ENCODE measurements around the gene MRM1.

Gene MRM1

GRCh38 chr17:36629252-36629847 is 28.0 kb downstream of the MRM1 start:
- DNase-seq (ENCODE audit: low read depth in 2 of 3, low spot score in 1 of 3) = peak; percentile 57 to 87 (median 71)

- no peak for DNase-seq (ENCODE audit: low read depth in 2 of 3, low spot score in 1 of 3)
Measured at GRCh38 chr17:36629970-36630502, 28.7 kb downstream of the MRM1 start.

- DNase-seq (ENCODE audit: low read depth in 2 of 3, low spot score in 1 of 3) = no peak
Measured at GRCh38 chr17:36631022-36631421, 29.6 kb downstream of the MRM1 start.

GRCh38 chr17:36632916-36633771 is 31.8 kb downstream of the MRM1 start:
- DNase-seq (ENCODE audit: low read depth in 2 of 3, low spot score in 1 of 3) = no peak

- DNase-seq (ENCODE audit: low read depth in 2 of 3, low spot score in 1 of 3) = no peak
Measured at GRCh38 chr17:36640346-36640745, 39.0 kb downstream of the MRM1 start.

GRCh38 chr17:36640836-36641235 is 39.5 kb downstream of the MRM1 start:
- no peak for DNase-seq (ENCODE audit: low read depth in 2 of 3, low spot score in 1 of 3)

GRCh38 chr17:36641331-36641876 is 40.0 kb downstream of the MRM1 start:
- DNase-seq (ENCODE audit: low read depth in 2 of 3, low spot score in 1 of 3) = no peak

GRCh38 chr17:36641877-36642845 is 40.8 kb downstream of the MRM1 start:
- DNase-seq (ENCODE audit: low read depth in 2 of 3, low spot score in 1 of 3) = no peak

GRCh38 chr17:36643086-36643685 is 41.8 kb downstream of the MRM1 start:
- DNase-seq (ENCODE audit: low read depth in 2 of 3, low spot score in 1 of 3) = no peak

GRCh38 chr17:36645422-36645821 is 44.0 kb downstream of the MRM1 start:
- DNase-seq (ENCODE audit: low read depth in 2 of 3, low spot score in 1 of 3) = no peak

GRCh38 chr17:36647636-36648035 is 46.3 kb downstream of the MRM1 start:
- DNase-seq (ENCODE audit: low read depth in 2 of 3, low spot score in 1 of 3) = no peak

GRCh38 chr17:36650096-36650775 is 48.9 kb downstream of the MRM1 start:
- no peak for DNase-seq (ENCODE audit: low read depth in 2 of 3, low spot score in 1 of 3)

- no peak for DNase-seq (ENCODE audit: low read depth in 2 of 3, low spot score in 1 of 3)
Measured at GRCh38 chr17:36653374-36653773, 52.0 kb downstream of the MRM1 start.

GRCh38 chr17:36653856-36654255 is 52.5 kb downstream of the MRM1 start:
- DNase-seq (ENCODE audit: low read depth in 2 of 3, low spot score in 1 of 3) = no peak

- DNase-seq (ENCODE audit: low read depth in 2 of 3, low spot score in 1 of 3) = no peak
Measured at GRCh38 chr17:36655726-36656125, 54.3 kb downstream of the MRM1 start.

- no peak for DNase-seq (ENCODE audit: low read depth in 2 of 3, low spot score in 1 of 3)
Measured at GRCh38 chr17:36657390-36657762, 56.0 kb downstream of the MRM1 start.

GRCh38 chr17:36657763-36658490 is 56.5 kb downstream of the MRM1 start:
- no peak for DNase-seq (ENCODE audit: low read depth in 2 of 3, low spot score in 1 of 3)
